ENCODE data around the gene FKBP14. TPM values are rescaled to one million over a fixed set of nuclear protein-coding genes. Genes with fewer than 3 reads are reported as not detected.

The FKBP14 gene
- polyA plus RNA-seq, 4 donors: 17.9 to 23.5 (median 21.2) TPM

- no peak for DNase-seq (ENCODE audit: low read depth in 4 of 4, low spot score in 2 of 4)
These were observed 9.7 kb upstream of the FKBP14 start for GRCh38 chr7:30036220-30036619.

GRCh38 chr7:30034501-30034900 is 8.0 kb upstream of the FKBP14 start:
- no peak for DNase-seq (ENCODE audit: low read depth in 4 of 4, low spot score in 2 of 4)

DNA sequence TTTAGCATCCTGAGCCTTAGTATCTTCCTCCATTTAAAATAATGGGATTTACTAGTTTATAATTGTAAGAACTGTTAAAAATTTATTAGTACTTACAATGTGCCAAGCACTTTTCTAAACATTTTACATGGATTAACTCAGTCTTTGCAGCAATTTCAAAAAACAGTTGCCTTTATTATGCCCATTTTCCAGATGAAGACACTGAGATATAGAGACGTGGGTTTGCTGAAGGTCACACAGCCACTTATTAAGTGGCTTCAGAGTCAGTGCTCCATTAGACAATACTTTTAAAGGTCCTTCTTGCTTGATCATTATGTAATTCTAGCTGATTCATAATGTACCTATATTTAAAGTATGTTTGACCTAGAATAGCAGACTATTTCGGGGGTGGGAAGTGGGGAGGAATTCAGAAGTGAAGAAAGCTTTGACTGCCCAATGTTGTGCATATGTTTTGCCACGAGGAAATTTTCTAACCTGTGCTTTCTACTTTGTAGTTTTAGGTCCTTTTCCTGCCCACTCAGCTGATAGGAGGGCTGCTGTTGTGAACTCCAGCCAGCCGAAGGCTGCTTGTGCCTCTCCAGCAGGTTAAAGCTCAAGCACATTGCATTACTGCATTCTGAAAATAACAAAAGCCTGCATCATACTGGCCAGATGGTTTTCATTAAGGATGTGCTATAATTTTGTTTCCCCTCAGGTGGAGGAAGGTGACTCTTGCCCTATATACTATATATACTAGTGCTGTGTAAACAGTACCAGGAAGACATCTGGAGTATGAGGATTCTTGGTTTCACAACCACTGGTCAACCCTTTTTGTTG is 6.0 kb upstream of the FKBP14 start:
- no peak for DNase-seq (ENCODE audit: low read depth in 4 of 4, low spot score in 2 of 4)

DNA sequence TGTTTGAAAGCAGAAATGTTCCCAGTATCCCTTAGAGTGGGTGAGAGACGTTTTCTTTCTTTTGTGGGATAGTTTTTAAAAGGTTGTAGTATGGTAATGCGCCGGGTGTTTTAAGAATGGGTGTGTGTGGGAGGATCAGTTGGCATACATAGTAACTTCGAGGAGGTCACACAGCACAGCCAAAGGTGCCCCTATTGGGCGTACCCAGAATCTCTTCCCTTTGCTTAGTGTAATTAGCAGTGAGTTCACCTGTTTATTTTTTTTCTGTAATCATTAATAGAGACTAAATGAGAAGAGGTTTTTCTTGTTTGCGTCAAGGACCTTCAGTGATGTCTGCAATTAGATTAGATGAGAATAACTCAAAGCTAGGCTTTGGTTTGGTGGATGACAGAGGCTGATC is 3.2 kb upstream of the FKBP14 start:
- DNase-seq (ENCODE audit: low read depth in 4 of 4, low spot score in 2 of 4): no peak

- DNase-seq (ENCODE audit: low read depth in 4 of 4, low spot score in 2 of 4): peak in 2 of 4 donors; percentile 37 to 70
These were observed 2.5 kb upstream of the FKBP14 start for GRCh38 chr7:30028749-30029635.

GRCh38 chr7:30028216-30028748 is 1.8 kb upstream of the FKBP14 start, which contains the start of gene PLEKHA8:
PLEKHA8 (plus strand) TSS chr7:30028412; CDS start chr7:30028763, 351 bp downstream.
- DNase-seq (ENCODE audit: low read depth in 4 of 4, low spot score in 2 of 4): peak in 3 of 4 donors; percentile 77 to 86 (median 84)

DNA sequence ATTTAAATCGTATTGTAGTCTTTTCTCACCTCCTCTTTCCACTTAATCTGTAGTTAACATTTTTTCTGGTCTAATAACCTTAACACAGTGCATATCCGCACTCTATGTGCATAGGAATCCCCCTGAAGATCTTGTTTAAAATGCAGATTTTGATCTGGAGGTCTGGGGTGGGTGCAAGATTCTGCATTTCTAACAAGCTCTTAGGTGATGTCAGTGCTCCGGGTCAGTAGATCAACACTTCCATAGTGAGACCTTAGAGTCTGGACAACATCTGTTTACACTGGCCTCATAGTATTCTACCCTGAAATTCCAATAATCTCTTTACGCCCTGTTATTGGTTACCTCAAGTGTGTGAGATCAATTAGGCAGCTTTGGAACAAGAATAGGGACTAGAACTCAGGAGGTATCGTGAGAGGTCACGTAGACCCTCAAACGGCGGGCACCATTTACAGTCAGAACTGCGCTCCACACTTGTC is 1.3 kb upstream of the FKBP14 start:
- DNase-seq (ENCODE audit: low read depth in 4 of 4, low spot score in 2 of 4): peak in 1 of 4 donors; percentile 52

- DNase-seq (ENCODE audit: low read depth in 4 of 4, low spot score in 2 of 4): no peak
These were observed 559 bp upstream of the FKBP14 start for GRCh38 chr7:30027065-30027456.

- no peak for DNase-seq (ENCODE audit: low read depth in 4 of 4, low spot score in 2 of 4)
These were observed 3.0 kb downstream of the FKBP14 start for GRCh38 chr7:30023524-30023923.

DNA sequence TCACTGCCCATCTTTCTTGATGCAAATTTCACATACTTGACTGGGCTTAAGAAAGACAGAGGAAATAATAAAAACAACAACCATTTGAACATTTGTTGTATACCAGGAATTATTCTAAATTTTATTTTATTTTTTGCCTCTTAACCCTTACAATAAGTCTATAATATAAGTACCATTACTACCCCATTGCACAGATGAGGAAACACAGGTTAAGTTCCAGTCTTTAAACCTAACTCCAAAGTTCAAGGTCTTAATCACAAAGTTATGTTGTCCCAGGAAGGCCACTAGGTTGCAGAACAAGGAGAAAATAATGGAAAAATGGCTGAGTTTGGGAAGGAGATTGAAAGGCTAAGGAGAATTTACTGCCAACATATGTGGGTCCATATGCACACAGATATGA is 3.5 kb downstream of the FKBP14 start:
- DNase-seq (ENCODE audit: low read depth in 4 of 4, low spot score in 2 of 4): no peak

GRCh38 chr7:30020535-30020934 is 6.0 kb downstream of the FKBP14 start:
- no peak for DNase-seq (ENCODE audit: low read depth in 4 of 4, low spot score in 2 of 4)

DNA sequence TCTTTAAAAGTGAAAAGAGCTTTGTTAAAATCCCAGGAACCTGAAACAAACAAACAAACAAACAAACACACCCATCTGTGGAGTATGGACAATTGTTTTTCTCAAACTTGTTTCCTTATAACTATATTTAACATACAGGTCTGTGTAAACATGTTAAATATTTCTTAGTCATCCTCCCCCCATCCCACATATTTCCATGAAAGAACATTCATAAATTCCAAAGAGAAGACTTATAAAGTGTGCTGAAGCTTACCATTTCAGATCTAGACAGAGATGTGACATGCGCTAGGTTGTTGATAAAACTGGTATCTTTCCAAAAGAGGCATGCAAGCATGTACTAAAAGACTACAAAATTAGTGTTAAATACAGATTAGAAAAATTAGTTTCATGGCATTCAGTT is 6.5 kb downstream of the FKBP14 start:
- no peak for DNase-seq (ENCODE audit: low read depth in 4 of 4, low spot score in 2 of 4)

DNA sequence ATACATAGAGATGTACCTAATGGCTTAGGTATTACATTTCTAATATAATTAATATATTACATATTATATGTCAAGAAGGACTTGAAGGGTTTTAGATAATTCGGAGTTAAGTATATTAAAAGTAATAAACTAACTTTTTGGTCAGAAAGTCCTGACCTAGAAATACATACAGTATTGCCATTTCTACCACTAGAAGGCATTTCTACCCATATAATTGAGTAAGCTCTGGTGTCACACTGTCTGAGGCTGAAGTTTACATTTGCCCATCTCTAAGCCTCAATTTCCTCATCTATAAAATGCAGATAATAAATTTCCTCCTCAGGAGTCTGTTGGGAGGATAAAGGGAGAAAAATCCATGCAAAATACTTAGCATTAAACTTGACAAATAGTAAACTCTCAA is 7.1 kb downstream of the FKBP14 start:
- DNase-seq (ENCODE audit: low read depth in 4 of 4, low spot score in 2 of 4): no peak

DNA sequence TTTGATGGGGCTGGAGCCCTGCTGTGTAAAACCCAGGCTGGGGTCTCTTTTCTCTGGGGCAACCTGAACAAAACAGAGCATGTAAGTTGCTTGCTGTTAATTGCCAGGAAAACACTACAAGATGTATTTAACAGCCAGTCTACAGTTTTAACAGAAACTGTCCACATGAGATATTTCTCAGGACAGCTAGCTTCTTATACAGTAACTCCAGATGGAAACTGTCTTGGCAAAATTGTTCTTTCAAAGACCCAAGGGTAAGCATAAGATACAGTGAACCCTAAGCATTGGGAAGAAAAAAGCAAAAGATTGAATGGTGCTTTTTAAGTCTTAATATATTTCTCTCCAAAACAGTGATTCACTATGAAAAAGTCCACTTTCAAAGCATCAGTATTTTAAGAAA is 8.1 kb downstream of the FKBP14 start:
- DNase-seq (ENCODE audit: low read depth in 4 of 4, low spot score in 2 of 4): no peak

DNA sequence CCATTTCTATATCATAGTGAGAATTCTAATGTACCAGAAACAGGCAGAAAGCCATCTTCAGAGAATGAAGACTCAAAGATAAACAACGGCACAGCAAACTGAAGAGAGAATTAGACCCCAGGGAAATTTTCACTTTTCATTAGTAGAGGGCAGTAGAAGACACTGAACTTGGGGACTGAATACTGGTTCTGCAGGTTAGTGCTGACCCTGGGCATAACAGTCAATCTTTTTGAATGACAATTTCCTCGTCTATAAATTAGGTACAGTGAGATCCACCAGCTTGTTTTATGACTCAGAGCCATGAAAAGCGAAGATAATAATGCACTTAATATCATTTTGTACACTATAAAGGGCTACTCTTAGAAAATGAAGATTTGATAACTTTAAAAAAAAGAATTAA is 13.7 kb downstream of the FKBP14 start:
- no peak for DNase-seq (ENCODE audit: low read depth in 4 of 4, low spot score in 2 of 4)

GRCh38 chr7:30010021-30010420 is 16.5 kb downstream of the FKBP14 start:
- no peak for DNase-seq (ENCODE audit: low read depth in 4 of 4, low spot score in 2 of 4)

DNA sequence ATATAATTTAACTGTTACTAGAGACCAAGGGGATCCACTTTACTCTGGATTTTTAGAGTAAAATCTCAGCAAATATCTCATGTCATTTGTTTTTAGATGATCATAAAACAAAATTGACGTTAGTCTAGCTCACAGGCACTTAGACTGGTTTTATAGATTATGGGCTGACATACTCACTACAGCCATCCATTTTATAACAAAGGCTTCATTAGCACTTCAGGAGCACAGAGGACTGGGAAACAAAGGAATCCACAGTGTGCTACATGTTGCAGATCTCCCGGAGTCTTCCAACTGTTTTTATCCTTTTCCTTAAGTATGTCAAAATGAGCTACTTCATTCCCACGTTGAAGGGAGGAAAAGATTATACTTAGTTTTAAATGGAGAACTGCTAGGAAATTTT is 21.0 kb downstream of the FKBP14 start:
- no peak for DNase-seq (ENCODE audit: low read depth in 4 of 4, low spot score in 2 of 4)

- no peak for DNase-seq (ENCODE audit: low read depth in 4 of 4, low spot score in 2 of 4)
These were observed 23.4 kb downstream of the FKBP14 start for GRCh38 chr7:30003098-30003497.

DNA sequence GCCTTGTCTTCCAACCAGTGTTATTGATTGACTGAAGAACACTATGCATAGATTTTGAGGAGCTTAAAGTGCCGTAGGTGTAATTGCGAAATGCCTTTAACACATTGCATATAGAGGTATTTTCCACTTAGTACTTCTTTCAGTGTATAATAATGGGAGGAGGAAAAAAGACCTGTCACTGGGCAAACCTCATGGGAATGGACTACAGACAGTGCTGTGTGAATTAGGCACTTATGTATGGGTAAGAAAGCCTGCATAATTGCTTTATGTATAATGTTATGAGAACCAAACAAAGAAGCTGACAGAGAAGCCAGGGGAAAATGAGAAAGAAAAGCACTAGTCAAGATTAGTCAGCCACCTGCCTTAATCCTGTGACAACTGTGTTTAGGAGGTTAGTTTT is 24.5 kb downstream of the FKBP14 start:
- no peak for DNase-seq (ENCODE audit: low read depth in 4 of 4, low spot score in 2 of 4)

DNA sequence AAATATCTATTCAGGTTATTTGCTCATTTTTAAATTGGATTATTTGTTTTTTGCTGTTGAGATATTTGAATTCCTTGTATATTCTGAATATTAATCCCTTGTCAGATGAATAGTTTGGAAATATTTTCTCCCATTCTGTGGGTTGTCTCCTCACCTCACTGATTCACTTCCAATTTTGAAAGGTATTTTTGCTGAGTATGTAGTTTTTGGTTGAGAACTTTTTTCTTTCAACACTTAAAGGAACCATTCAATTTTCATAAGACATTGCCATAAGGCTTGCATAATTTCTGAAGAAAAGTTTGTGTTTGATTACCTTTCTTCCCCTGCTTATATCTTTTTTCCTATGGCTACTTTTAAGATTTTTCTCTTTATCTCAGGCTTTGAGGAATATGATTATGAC is 28.0 kb downstream of the FKBP14 start:
- no peak for DNase-seq (ENCODE audit: low read depth in 4 of 4, low spot score in 2 of 4)

DNA sequence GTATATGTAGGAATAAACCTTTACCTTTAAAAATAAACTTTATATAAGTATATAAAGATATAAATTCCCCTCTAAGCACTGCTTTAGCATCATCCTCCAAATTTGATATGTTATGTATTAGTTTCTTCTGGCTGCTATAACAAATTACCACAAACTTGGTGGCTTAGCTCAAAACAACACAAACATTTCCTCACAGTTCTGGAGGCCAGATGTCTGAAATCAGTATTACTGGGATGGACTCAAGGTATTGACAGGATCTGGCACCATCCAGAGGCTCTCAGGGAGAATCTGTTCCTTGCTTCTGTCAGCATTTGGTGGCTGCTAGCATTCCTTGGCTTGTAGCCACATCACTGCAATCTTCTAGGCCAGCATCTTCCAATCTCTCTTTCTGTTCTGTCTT is 30.2 kb downstream of the FKBP14 start:
- DNase-seq (ENCODE audit: low read depth in 4 of 4, low spot score in 2 of 4): no peak

All from left renal cortex interstitium (tissue), 4 donors.